HG03342 (cell line): Measurements from ENCODE around the gene PIAS2.
"Not testable (repeated sequence)": the region's sequence is repeated elsewhere in the genome, so short reads cannot be mapped to it uniquely, and the experiment has no call there.

ENCODE experiments used
- ATAC-seq: cut with Tn5 transposase; IDR thresholded peaks from one replicate; pipeline ENCODE4 v1.9.1; 2021; ENCODE audit warnings: mild to moderate bottlenecking, moderate library complexity; ENCODE audit not compliant: unreplicated experiment

The PIAS2 gene

GRCh38 chr18:46903406-46903805 is 13.9 kb downstream of the PIAS2 start:
- no peak for ATAC-seq

GRCh38 chr18:46899274-46899948 is 17.9 kb downstream of the PIAS2 start:
- ATAC-seq: peak; percentile 85

- no peak for ATAC-seq
Measured at GRCh38 chr18:46894124-46894523, 23.2 kb downstream of the PIAS2 start.

GRCh38 chr18:46893360-46893759 is 23.9 kb downstream of the PIAS2 start:
- ATAC-seq: no peak

- no peak for ATAC-seq
Measured at GRCh38 chr18:46892842-46893241, 24.5 kb downstream of the PIAS2 start.

- ATAC-seq: peak; percentile 78
Measured at GRCh38 chr18:46891742-46892214, 25.5 kb downstream of the PIAS2 start.

- no peak for ATAC-seq
Measured at GRCh38 chr18:46888965-46889364, 28.3 kb downstream of the PIAS2 start.

GRCh38 chr18:46886893-46887292 is 30.4 kb downstream of the PIAS2 start:
- ATAC-seq: no peak

- ATAC-seq: no peak
Measured at GRCh38 chr18:46883180-46883579, 34.1 kb downstream of the PIAS2 start.

GRCh38 chr18:46877329-46877987 is 39.8 kb downstream of the PIAS2 start:
- ATAC-seq: no peak

GRCh38 chr18:46868169-46868921 is 49.0 kb downstream of the PIAS2 start:
- ATAC-seq: no peak

GRCh38 chr18:46867367-46868143 is 49.8 kb downstream of the PIAS2 start:
- ATAC-seq: no peak

- ATAC-seq: no peak
Measured at GRCh38 chr18:46866523-46866922, 50.8 kb downstream of the PIAS2 start.

- ATAC-seq: not testable (repeated sequence)
Measured at GRCh38 chr18:46865245-46865644, 52.1 kb downstream of the PIAS2 start.

GRCh38 chr18:46859855-46860254 is 57.5 kb downstream of the PIAS2 start:
- peak; percentile 61 for ATAC-seq

GRCh38 chr18:46858290-46858689 is 59.0 kb downstream of the PIAS2 start:
- ATAC-seq: no peak

GRCh38 chr18:46856973-46857372 is 60.3 kb downstream of the PIAS2 start:
- no peak for ATAC-seq

- no peak for ATAC-seq
Measured at GRCh38 chr18:46849007-46849406, 68.3 kb downstream of the PIAS2 start.

GRCh38 chr18:46843372-46843771 is 73.9 kb downstream of the PIAS2 start:
- ATAC-seq: no peak

GRCh38 chr18:46842583-46842982 is 74.7 kb downstream of the PIAS2 start:
- no peak for ATAC-seq

GRCh38 chr18:46833899-46834298 is 83.4 kb downstream of the PIAS2 start:
- no peak for ATAC-seq
